Astrocyte (in vitro differentiated cells and primary cell): ENCODE measurements around the gene KCNA4.

Experiments
- CTCF ChIP-seq: IDR thresholded peaks from 2 replicates; pipeline ENCODE4 v1.5.1; 2011; ENCODE audit warnings: low read depth, mild to moderate bottlenecking, inconsistent platforms, low read length, moderate library complexity; ENCODE audit not compliant: insufficient read depth
- EZH2 ChIP-seq: IDR thresholded peaks from 2 replicates; pipeline ENCODE4 v1.6.1; 2012; ENCODE audit warnings: mild to moderate bottlenecking, low read length, inconsistent platforms; ENCODE audit not compliant: insufficient read depth

- TF ChIP-seq CTCF (no peak), EZH2 (no peak)
These were observed at the start of gene KCNA4 for GRCh38 chr11:30016588-30017363.
